Esophagus squamous epithelium (tissue), 4 donors: ENCODE data around the gene SUGP1.

Source experiments
- CTCF ChIP-seq, 6 experiments: fragments of 450-650 bp in 4 of 6; fragments of 200-600 bp in 2 of 6; sonication (generic) in 2 of 6; IDR thresholded peaks; one replicate each; pipeline ENCODE4 v1.5.1; 2016 to 2019; ENCODE audit warnings: antibody characterized with exemption in 6 of 6, mild to moderate bottlenecking in 4 of 6, moderate library complexity in 4 of 6
- POLR2A ChIP-seq, 4 donors: fragments of 450-650 bp; IDR thresholded peaks; one replicate each; pipeline ENCODE4 v1.6.1; 2017; ENCODE audit warnings: antibody characterized with exemption in 4 of 4, mild to moderate bottlenecking in 4 of 4, moderate library complexity in 3 of 4

GRCh38 chr19:19345232-19345631, 24.9 kb upstream of the SUGP1 start:
- no peak for TF ChIP-seq CTCF (IDR thresholded peaks at IDR 0.05)
- no peak for TF ChIP-seq POLR2A (IDR thresholded peaks at IDR 0.05)
